ENCODE measurements around the gene CRACDL.
A peak's percentile ranks its signal among the peaks of the same experiment; 100 is the strongest.

Gene CRACDL

DNA sequence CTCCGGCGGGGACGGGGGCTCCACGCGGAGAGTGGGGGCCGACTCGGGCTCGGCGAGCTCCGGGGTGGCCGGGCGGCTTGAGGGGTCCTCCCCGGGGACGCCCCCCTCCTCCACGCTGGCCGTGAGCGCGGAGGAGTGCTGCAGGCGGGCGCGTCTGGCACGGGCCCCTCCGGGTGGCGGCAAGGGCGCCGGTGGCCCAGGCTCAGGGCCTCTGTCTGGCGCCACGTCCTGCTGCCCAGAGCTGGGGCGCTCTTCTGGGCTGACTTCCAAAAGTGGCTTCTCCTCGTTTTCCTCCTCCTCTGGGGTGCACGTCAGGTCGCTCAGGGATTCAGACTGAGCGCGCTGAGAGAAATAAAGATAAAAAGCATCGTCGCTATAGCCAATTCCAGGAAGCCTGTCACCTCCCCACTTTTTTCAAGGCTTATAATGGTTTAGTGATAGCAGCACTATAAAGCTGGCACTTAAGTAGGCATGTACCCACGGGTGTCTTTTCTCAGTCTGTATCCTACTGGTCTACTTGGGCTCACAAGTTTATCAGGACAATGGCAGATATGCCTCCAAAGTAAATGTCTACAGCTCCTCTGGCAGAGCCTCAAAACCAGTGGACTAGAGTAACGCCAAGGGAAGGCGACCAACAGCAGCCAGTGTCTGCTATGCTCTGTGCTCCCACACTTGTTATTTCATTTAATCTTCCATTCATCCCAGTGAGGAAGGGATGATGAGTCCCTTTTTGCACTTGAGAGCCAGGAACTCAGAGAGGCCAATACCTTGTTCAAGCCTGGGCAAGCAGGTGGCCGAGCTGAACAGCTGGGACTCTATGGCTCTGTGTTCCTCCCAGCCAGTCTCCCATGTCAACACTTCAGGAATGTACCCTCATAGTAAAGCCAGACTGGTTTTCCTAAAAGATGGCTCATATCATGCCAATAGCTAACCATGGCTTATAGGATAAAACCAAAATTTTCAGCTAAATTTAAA, 112.5 kb downstream of the CRACDL start:
- DNase-seq, result no peak

DNA sequence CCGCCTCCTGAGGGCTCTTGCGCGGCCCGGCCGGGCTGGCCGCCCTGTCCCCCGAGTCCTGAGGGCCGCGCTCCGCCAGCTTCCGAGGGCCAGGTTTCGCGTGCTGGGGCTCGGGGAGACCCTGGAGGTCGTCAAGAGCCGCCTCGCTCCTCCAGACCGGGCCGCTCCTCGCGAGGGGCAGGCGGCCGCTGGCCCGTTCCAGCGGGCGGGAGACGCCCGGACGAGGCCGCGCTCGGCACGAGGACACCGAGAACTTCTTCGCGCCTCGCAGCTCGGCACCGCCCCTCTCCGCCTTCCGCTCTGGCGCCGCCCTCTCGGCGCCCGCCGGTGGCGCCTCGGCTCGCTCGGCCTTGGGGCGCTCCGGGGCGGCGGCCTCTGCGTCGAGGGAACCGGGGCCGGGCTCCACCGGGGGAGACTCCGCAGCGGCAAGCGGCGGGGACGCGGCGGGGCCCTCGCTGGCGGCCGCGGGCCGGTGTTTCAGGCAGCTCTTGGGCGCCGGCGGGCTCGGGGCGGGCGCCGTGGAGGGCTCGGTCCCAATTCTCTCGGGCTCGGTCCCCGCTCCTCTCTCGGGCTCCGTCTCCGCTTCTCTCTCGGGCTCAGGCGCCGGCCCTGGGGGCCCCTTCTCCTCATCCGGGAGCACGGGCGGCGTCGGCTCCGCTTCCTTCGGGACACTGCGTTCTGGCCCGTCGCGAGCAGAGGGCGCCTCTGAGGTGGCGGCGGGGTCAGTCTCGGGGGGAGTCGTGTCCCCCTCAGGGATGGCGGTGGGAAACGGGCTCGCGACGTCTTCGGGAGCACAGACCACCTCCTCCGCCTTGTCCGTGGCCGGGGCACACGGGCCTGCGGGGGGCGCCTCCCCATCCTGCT, 113.5 kb downstream of the CRACDL start:
- DNase-seq, result peak; percentile 79

DNA sequence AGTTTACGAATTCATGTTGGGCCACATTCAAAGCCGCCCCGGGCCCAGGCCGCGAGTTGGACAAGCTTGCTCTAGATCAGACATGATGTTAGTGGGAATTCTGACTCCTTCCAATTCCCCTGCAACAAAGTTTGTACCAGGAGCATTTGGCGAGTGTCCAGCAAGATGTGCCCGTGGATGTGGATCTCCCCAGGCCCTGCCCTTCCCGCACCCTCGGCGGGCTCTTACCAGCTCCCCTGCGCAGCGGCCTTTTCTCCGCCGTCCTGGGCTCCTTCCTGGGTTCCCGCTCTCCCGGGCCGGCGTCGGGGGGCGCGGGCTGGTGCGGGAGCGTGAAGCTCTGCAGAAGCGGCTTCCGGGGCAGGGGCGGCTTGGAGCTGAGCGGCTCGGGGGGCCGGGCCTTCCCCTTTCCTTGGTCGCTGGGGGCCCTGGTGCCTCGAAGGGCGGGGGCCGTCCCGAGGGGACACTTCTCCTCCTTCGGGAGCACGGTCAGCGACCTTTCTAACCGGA, 114.3 kb downstream of the CRACDL start:
- no peak for DNase-seq

DNA sequence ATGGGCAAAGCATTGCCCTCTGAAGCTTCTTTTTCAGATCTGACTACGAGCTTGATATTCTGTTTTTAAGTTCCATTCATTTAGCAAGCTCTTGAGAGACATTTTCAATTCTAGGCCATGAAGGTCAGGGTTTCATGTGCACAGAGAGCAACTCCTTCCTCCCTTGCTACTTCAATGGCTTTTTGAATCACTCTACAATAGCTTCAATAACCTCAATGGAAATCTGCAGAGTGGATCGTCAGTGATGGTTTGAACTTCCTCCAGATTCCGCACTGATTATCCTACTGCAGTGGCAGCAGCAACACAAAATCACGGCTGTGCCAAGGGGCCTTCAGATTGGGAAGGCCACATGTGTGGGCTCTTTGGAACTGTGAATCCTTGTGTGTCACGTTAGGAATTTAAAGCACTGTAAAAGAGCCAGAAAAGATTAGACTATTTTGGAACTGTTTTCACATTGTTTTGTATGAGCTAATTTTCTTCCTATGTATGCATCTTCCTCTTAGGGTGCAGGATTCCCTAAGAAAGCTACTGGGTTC, 116.7 kb downstream of the CRACDL start:
- no peak for DNase-seq

DNA sequence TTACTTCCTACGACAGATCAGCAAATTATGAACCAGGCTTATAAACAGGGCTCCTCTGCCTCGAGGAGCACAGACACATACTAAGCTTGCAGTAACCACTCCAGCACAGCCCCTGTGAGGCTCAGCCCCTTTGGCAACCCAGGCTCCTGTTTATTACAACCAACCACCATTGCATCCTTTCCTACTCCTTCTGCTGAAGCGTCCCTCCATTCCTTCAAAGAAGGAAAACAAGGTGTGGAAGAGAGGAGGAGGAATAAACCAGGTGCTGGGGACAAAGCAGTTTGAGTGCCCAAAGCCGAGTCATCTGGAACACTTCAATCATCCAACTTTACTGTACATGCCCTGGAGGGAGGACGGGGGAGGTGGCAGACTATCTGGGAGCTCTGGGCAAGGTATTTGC, 117.9 kb downstream of the CRACDL start:
- DNase-seq, result no peak

DNA sequence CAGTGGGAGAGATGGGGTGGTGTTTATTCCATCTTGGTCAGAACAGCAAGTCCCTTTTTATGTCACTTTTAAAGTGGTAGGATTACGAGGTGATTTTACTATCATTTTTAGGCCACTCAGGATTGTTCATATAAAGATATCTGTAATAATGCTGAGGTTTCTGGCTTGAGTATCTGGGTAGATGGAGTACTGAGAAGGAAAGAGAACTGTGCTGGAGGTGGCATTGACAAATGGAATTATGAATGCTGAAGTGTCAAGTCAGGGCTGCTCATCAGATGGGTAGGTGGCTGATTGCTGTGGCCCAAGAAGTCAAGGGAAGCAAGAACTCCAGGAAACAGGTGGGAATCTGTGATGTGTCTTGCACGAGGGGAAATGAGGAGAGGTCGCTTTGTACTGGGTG, 119.7 kb downstream of the CRACDL start:
- DNase-seq, result no peak

DNA sequence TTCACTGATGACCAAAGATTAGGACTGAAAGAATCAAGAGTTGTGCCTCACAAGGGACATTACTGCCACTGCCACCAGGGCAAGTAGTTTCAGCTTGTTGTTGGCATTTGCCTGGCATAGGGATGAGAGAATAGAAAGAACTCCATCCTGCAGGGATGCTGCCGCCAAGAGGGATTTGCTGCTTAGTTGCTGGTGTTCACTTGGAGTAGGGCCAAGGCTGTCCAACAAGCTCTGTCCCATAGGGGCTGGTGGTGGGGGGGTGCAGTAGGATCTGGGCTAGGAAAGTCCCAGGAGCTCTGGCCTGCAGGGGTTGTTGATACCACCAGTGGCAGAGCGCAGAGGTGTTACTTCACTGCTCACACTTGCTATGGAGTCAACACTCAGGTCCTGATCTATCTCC, 120.2 kb downstream of the CRACDL start:
- no peak for DNase-seq

DNA sequence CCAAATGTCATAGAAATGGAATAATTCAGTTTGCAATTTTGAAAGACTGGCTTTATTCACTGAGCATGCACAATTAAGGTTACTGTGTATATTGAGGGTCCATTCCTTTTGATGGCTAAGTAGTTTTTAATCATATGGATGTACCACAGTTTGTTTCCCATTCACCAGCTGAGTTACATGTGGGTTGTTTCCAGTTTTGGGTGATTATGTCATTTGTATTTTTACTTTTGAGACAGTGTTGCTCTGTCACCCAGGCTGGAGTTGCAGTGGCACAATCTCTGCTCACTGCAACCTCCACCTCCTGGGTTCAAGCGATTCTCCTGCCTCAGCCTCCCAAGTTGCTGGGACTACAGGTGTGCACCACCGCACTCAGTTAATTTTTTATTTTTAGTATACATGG, 124.3 kb downstream of the CRACDL start:
- no peak for DNase-seq

DNA sequence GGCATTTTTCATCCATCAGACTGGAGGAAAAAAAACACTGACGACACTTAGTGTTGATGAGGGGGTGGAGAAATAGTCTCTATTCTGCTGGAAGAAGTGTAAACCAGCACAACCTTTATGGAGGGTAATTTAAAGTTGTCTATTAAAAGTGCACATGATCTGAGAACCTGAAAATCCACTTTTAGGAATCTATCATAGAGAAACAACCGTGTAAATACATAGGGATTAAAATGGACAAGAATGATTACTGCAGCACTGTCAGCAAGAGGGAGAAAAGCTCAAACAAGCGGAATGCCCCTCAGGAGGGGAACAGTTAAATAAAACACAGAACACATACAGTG, 125.5 kb downstream of the CRACDL start:
- no peak for DNase-seq

DNA sequence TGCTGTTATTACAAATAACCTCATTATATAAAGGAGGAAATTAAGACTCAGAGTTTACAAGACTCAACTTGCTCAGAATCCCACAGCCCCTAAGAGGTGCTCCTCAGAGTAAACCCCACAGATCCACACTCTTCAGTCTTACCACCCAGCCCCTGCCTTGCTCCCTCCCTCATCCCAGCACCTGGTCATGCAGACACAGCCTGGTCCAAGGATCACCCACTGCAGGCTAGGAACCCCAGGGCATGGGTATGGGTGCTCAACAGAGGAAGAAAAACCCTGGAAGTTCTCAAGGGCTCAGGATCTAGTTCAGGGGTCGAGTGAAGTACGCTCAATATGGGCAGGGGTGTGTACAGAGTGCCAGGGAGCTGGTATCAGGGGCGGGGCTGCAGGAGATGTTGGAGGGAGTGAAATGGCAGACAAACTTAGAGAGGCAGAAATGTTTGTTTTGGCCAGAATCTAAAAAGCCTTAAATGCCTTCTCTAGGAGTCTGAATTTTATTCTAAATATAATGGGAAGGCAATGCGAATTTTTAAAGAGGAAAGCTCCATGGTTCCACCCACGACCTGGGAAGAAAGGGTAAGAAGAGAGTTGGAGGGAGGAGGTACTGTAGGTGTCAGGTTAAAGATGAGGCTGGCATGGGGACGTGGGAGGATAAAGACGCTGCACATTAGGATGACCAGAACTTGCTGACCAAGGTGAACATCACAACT, 126.0 kb downstream of the CRACDL start:
- DNase-seq, result no peak

DNA sequence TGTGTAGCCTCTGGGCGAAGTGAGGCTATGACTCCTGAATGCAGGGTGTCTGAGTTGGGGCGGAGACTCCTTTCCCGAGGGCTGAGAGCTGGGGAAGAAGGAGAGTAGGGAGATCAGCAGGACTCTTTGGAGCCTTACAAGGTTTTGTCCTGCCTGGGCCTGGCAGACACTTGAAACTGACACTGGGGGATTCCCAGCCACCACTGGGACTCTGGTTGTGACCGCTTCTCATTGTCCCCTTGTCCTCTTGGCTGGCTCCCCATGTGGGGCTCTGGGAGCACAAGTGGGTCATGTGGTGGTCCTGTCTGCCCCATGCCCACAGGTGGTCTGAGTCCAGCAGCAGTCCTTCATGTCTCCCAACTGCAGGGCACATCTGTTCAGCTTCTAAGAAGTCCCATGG, 126.9 kb downstream of the CRACDL start:
- DNase-seq, result no peak

DNA sequence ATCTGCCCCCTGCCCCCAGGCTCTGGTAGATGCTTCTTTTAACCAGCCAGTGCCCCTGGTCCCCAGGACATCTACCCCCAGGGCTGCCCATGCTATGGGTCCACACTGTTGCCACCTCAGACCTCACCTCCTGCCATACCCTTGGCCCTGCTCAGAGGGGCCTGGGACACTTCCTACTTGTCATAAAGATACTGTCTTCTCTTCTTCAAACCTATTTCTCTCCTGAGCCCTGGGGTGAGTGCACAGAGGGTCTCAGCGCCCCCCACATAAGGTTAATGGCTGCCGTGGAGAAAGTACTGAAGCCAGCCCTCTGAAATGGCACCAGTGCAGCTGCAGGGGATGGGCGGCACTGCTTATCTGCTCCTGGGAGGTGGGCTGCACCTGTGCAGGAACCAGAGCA, 127.5 kb downstream of the CRACDL start:
- no peak for DNase-seq

DNA sequence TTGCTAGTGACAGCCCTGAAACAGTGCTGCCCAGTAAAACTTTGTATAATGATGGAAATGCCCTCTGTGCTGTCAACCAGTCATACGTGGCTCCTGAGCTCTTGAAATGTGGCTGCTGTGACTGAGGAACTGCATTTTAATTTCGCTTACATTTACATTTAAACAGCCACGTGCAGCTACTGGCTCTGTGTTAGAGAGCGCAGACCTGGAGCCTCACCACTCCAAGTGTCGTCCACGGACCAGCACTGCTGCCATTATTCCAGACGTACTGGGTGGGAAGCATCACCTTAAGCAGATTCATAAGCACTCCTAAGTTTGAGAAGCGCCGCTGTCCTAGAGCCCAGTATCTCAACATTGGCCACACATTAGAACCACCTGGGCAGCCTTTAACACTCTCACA, 128.1 kb downstream of the CRACDL start:
- DNase-seq, result no peak

DNA sequence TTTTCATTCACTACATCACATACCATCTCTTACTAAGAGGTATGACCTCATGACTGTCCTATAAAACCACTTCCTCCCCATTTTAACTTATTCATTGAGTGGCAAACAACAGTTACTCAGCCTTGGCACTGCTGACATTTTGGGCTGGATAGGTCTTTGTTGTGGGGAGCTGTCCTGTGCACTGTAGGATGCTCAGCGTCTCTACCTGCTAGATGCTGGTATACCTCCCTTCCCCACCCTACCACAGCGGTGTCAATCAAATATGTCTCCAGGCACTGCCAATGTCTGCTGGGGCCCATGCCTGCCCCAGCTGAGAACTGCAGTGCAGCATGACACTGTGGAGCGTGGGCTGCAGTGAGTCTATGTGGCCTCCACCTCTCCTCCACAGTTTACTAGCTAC, 128.8 kb downstream of the CRACDL start:
- no peak for DNase-seq

DNA sequence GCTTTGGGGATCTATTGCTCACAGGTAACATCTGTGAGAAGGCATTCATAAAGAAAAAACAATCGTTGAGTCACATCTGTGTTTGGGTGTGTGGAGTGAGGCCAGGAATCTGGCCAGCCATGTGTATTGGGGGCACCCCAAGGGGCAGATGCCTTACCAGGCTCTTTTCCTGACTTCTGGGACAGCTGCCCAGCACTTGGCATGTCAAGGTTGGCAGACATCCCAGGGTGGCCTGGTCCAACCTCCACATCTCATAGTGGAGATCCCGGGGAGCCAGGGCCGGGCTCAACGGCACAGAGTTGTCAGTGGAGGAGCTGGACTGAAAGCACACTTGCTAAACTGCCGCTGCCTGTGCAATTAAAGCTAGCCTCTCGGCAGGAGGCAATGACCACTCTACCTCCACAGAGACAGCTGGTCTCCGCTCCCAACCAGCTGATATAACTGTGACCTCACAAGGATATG, 129.8 kb downstream of the CRACDL start:
- DNase-seq, result no peak

DNA sequence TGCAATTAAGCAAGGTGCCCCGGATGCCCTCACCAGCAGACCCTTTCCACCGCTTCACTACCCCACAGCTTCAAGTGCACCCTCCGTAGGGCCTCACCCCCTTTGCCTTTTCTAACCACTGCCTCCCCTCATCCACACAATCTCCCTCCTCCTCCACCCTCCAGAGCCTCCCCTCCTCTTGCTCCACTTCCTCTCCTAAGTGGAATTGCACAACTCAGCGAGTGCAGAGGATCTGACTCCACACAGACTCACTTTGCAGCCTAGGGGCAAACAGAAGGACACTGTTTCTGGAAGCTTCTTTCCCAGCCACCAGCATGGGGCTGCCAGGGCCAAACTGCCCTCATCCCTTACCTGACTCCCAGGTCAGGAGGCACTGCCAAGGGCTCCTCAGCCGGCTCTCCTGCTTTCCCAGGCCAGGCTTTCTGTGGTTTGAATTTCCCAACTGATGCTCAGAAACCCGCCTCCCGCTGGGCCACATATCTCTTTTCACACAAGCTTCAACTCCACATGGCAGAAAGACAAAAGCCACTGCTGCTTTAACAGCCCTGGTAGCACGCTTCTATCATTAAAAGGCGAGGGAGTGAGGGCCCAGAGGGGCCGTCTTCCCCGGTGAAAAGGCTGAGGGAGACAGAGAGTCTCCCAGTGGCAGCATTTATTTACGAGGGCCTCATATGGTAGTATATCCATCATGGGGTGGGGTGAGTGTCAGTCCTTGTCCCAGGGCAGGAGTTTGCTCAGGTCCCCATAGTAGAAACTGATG, 130.4 kb downstream of the CRACDL start:
- DNase-seq, result no peak

DNA sequence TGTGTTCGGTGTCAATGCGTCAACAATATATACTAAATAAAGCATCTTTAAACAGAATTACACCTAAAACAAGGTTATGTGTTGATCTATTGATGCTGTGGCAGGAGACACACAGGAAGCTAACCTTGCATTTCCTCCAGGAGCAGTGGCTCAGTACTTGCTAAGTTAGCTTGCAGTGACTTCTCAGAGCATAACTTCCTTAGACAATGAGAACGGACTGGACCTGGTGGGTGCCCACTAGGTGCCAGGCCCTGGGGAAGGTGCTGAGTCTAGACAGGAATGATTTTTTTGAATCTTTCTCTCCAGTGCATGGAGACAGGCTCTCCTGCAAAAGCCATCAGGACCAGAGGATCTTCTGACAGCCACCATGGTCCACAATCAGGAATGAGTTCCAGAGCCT, 131.3 kb downstream of the CRACDL start:
- DNase-seq, result no peak

DNA sequence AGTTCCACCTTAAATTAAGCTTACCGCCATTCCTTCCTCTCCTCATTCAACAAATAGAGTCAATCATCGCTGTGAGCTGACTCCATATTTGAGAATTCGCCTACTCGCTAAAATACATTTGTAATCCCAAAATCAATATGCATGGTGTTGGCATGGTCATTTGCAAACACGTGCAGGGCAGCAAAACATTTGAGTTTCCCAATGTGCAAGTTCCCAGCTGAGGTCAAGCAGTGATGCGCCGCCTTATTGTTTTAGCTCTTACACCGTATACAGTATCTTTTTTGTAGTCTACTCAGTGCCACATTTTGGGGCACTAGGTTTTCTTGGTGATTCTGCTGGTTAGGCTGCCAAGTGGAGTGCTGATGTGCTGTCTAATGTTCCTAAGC, 131.8 kb downstream of the CRACDL start:
- no peak for DNase-seq

DNA sequence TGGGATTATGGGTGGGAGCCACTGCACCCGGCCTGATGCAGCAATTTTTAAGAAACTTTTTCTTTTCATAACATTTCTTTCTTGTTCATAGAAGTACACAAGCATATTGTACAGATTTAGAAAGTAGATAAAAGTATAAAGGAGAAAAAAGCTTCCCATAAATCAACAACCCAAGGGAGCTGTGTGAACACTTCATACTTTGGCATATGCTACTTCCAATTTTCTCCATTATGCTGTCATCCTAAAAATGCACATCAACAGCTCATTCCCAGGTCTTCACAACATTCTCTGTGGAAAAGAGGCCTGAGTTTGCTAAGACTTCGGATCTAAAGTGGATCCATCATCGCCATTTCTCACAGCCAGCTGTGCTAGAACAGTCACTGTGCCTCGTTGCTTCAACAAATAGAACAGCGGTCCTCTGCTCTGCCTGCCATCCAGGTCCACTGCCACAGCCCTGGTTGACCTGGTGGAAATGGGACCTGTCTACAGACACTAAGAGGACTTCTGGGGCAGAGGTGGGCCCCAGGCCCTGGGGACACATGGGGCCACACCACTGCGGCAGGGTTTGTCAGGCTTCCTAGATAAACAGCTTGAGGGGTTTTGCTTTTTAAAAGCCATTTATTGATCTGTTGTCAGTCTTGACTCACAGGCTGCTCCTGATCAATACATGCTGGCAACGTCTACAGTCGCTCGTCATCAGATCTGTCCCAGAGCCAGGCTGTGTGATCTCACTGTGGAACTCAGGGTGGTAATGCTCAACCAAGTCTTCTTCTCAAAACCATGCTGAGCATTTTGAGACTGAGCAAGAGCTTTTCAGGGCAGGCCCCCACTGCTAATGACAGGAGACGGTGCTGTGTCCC, 132.4 kb downstream of the CRACDL start:
- DNase-seq, result no peak

DNA sequence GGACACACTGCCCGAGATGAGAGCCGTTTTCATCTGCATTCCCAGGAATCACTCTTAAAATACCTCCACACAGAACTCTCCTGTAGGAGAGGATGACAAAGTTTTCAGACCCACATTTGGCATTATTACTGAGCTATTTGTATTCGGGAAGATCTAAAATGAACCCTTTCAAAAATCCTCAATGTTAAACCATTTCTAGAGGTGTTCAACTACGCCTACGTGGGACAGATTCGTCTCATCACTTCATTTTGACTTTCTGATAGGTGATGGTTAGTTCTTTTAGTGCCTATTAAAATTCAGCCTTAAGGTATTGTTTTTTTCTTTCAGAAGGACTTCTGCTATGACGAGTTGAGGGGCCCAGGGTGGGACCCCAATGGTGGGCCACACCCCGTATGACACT, 133.7 kb downstream of the CRACDL start:
- DNase-seq, result no peak

DNA sequence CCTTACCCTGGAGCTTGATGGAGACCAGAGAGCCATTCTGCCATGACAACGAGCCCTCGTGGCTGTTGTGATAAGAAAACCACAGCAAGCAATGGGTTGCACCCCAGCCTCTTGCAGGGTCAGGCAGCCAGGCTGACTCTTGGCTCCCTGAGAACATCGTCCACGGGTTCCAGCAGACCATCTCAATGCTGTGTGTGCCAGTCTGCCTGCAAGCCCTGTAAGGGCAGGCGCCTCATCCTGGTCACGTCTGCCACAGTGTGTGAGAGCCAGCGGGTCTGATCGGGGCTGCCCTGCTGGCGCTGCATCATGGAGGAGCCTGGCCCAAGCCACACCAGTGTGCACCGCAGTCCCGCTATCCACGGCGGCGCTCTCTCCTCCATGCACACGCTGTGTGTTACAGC, 134.1 kb downstream of the CRACDL start:
- no peak for DNase-seq
